ENCODE data around the gene BRWD1.
"Not testable (repeated sequence)": the region's sequence is repeated elsewhere in the genome, so short reads cannot be mapped to it uniquely, and the experiment has no call there.

- not testable (repeated sequence) for TF ChIP-seq CTCF (IDR thresholded peaks at IDR 0.05; ENCODE audit: low read length); EZH2 (IDR thresholded peaks at IDR 0.05; ENCODE audit: borderline replicate concordance, low read length)
Observed at GRCh38 chr21:39220875-39221274, 92.6 kb downstream of the BRWD1 start.

Measured in OCI-LY1 (cell line).